Hepatic stellate cell (primary cell): Measurements from ENCODE around the gene SETD1A.

Experiments used
- DNase-seq: peaks from one replicate; pipeline ENCODE4 v3.0.0; 2011; ENCODE audit warnings: low spot score

Gene SETD1A

DNA sequence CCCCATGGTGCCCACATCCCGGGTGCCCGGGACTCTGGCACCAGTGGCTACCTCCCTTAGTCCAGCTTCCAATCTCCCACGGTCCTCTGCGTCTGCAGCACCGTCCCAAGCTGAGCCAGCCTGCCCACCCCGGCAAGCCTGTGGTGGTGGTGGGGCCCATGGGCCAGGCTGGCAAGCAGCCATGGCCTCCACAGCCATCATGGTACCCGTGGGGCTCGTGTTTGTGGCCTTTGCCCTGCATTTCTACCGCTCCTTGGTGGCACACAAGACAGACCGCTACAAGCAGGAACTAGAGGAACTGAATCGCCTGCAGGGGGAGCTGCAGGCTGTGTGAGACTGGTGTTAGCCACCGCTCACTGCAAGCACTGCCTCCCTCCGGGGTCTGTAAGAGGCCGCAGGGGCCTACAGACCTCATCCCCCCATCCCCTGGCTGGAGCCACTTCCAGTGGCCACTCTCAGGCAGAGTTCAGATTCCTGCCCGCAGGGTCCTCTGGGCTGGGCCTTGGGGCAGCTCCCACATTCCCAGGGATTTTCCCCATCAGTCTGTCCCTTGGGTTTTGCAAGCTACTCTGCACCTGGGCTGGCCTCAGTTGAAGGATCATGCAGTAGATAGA, 3.9 kb upstream of the SETD1A start:
- peak; percentile 50 for DNase-seq

DNA sequence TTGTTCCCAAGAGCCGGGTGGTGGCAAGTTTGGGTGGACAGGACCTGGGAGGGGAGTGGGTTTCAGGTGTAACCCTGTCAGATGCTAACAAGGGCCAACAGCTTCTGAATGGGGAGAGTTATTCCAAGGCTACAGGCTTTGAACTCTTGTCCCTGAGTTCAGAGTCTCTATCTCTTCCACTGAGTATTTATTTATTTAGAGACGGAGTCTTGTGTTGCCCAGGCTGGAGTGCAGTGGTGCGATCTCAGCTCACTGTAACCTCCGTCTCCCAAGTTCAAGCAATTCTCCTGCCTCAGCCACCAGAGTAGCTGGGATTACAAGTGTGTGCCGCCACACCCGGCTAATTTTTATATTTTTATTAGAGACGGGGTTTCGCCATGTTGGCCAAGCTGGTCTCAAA, 2.6 kb upstream of the SETD1A start:
- DNase-seq: no peak

DNA sequence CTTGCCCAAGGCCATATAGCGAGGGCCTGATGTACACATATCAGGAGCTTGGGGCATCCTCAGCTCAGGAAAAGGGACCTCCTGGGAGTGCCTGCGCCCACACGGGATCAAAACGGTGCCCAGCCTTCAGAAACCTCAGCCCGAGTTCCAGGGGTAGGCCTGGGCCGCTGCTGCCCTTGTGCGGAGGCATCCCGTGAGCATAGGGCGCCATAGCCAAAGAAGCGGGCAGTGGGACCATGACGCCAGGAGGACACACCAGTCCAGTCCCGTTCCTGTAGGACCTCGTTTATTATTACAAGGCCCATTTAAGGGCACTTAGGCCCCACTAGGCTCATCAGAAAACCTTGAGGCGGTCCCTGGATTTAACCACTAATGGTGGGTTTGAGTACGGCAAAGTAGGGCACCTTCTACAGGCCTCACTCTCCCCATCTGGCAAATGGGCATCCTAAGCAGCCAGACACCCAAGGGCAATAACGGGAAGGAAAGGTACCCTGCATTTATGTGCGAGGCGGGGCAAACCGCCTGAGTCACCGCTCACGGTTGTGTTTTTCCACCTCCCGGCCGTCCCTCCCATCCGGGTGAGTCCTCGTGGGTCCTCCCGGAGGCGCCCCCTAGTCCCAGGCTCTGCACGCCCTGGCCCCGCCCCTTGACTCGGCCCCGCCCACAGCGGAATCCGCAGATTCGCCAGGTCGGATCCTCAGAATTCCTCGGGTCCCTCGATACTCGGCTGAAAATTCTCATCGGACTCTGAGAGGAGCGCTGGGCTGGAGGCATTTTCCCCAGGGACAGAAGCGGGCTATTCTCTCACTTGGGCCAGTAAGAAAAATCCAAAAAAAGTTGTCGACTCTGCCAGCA, 726 bp upstream of the SETD1A start:
- DNase-seq: peak; percentile 89

DNA sequence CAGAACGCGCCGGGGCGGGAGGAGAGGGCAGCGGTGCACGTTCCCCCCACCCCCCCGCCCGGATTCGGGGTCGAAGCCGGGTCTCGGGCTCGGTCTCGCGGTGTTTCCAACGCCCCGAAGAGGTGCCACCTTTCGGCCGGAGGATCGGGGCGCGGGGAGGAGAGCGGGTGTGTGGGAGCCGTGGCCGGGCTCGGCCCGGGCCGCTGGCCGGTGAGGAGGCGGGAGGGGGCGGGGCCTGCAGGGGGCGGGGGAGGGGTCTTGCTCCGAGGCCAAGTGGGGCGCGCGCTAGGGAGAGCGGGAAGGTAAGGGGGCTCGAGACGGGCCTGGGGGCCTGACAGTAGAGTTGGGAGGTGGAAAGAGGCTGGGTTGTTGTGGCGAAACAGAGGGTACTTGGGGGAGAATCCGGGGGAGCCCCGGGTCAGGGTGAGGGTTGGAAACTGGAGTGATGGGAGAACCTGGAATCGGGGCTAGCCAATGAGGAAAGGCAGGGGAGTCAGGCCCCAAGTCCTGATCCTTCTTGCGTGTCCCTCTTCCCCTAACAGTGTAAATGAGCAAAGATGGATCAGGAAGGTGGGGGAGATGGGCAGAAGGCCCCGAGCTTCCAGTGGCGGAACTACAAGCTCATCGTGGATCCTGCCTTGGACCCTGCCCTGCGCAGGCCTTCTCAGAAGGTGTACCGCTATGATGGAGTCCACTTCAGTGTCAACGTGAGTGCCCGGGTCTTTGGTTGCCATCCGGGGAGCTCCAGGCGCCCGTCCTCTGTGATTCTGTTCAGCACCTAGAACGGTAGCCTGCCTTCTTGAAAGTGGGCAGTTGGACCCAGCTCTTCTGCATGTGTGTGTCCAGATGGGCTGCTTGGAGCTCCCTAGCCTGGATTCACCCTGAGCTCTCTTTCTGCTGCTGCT, 873 bp downstream of the SETD1A start:
- DNase-seq: peak; percentile 88

DNA sequence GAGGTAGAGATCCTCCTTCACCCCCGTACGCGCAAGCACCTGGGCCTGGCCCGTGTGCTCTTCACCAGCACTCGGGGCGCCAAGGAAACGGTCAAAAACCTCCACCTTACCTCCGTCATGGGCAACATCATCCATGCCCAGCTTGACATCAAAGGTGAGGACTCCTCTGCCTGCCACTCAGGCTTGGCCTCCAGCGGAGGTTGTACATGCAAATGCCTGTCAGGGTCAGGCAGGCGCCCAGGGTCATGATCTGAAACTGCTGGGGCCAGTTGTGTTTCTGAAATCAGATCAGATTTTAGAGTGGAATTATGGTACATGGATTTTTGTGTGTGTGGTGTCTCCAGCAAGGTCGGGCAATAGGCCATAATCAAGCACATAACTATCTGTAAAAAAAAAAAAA, 3.8 kb downstream of the SETD1A start:
- DNase-seq: no peak

DNA sequence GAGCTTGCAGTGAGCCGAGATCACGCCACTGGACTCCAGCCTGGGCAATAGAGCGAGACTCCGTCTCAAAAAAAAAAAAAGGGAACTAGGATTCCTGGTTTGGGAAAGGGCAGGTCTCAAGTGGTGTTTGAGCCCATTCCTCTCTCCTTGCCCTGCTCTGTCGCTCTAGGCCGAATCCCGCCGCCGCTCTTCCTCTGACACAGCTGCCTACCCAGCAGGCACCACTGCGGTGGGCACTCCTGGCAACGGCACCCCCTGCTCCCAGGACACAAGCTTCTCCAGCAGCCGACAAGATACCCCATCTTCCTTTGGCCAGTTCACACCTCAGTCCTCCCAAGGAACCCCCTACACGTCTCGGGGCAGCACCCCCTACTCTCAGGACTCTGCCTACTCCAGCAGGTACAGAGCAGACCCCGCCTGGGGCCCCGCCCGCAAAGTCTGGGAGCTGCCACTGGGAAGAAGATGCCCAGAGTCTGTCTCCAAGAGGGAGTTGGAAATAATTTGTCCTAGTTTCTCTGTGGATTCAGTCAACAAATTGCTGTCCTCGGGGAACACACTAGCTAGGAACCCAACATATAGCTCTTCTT, 6.5 kb downstream of the SETD1A start:
- no peak for DNase-seq

DNA sequence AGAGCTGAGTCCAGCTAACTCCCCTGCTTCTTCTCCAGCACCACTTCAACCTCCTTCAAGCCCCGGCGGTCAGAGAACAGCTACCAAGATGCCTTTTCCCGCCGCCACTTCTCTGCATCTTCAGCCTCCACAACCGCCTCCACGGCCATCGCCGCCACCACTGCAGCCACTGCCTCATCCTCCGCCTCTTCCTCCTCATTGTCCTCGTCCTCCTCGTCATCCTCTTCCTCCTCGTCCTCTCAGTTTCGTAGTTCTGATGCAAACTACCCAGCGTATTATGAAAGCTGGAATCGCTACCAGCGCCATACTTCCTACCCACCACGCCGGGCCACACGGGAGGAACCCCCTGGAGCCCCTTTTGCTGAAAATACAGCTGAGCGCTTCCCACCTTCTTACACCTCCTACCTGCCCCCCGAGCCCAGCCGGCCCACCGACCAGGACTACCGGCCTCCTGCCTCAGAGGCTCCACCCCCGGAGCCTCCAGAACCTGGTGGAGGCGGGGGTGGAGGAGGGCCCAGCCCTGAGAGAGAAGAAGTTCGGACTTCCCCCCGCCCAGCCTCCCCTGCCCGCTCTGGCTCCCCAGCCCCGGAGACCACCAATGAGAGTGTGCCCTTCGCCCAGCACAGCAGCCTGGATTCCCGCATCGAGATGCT, 7.1 kb downstream of the SETD1A start:
- DNase-seq: no peak

DNA sequence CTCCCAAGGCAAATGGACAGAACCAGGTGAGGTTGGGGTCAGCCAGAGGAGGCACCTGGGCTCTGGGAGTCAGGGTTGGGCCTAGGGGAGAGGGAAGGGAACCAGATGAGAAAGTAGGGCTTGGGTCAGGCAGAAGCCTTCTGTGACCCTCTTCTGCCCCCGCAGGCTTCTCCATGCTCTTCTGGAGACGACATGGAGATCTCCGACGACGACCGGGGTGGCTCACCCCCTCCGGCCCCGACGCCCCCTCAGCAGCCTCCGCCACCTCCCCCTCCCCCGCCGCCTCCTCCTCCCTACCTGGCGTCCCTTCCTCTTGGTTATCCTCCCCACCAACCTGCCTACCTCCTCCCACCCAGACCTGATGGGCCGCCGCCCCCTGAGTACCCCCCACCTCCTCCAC, 7.9 kb downstream of the SETD1A start:
- no peak for DNase-seq

DNA sequence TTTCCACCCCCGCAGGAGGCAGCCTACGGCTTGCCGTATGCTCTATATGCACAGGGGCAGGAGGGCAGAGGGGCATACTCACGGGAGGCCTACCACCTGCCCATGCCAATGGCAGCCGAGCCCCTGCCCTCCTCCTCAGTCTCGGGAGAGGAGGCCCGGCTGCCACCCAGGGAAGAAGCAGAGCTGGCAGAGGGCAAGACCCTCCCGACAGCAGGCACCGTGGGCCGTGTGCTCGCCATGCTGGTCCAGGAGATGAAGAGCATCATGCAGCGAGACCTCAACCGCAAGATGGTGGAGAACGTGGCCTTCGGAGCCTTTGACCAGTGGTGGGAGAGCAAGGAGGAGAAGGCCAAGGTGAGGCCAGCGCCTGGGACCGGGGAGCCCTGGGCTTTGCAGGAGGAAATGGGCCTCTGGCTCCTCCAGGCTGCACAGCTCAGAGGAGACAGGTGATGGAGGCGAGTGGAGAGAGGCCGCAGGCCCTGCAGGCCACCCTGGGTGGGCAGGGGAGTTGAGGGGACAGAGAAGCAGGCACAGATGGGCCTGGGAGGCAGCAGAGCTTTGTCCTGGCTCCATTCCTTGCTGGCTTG, 8.6 kb downstream of the SETD1A start:
- no peak for DNase-seq

DNA sequence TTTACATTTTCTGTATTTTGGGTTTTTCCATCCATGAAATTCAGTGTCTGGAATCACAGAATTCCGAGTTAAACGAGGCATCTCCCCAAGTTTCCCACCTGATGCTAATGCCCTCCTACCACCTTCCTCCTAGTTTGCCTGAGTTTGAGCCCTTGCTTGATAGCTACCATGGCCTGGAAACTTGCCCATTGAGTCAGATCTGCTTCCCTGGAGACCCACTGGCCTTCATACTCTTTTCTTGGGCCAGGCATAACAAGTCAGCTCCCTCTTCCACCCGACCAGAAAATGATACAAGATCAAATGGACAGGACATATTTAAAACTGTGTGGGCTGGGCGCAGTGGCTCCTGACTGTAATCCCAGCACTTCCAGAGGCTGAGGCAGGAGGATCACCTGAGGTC, 10.2 kb downstream of the SETD1A start:
- no peak for DNase-seq

DNA sequence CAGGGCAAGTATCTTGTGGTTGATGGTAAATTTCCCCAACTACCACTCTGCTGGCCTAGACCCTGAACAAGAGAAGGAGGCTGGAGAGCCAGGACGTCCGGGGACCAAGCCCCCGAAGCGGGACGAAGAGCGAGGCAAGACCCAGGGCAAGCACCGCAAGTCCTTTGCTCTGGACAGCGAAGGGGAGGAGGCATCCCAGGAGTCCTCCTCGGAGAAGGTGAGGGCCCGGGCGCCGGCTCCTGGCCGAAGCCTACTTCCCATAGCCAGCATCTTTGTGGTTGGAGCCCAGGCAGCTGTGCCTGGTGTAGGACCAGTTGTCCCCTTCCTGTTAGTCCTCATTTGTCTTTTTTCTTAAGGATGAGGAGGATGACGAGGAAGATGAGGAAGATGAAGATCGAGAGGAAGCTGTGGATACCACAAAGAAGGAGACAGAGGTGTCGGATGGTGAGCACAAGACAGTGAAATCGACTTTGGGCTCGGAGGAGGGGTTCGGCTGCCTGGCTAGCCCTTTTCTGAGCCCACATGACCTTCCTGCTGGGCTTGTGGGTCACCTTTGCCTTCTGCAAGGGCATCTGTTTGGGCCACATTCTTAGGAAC, 11.8 kb downstream of the SETD1A start:
- no peak for DNase-seq

DNA sequence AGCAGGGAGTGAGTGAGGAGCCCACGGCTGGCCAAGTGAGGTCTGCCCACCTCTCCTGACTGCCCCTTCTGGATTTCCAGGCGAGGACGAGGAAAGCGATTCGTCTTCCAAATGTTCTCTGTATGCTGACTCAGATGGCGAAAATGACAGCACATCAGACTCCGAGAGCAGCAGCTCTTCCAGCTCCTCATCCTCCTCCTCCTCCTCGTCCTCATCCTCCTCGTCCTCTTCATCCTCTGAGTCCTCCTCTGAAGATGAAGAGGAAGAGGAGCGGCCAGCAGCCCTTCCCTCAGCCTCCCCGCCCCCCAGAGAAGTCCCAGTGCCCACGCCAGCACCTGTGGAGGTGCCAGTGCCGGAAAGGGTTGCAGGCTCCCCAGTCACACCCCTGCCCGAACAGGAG, 13.7 kb downstream of the SETD1A start:
- no peak for DNase-seq

DNA sequence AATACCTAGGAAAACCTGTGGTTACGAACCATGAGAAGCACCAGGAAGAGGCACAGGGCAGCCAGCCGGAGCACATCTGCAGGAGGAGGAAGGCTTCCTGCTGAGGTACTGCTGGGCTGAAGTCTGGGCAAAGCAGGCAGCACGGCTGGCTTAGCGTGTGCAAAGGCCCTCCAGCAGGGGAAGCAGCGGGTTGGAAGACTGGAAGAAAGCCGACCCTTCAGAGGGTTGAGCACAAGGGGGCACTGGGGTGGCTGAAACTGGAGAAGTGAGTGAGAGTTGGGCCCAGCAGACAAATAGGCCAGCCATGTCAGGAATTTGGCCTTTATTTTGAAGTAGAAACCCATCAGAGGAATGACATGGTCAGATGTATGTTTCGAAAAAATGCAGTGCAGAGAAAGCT, 15.3 kb downstream of the SETD1A start:
- peak; percentile 41 for DNase-seq

DNA sequence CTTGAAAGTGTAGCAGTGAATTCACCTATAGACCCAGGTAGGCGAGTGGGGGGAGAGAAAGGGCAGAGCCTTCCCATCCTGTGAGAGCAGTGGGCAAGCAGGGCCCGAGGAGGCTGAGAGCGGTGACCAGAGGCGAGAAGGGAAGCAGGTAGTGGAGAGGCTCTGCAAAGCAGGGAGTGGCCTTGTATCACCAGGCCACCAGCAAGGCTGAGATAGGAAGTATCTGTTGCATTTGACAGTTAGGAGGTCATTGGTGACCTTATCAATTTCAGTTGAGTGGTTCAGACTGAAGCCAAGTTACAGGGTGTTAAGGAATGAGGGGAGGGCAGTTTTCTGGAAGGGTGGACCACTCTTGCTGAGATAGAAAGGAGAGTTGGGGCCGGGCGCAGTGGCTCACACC, 16.8 kb downstream of the SETD1A start:
- DNase-seq: no peak

DNA sequence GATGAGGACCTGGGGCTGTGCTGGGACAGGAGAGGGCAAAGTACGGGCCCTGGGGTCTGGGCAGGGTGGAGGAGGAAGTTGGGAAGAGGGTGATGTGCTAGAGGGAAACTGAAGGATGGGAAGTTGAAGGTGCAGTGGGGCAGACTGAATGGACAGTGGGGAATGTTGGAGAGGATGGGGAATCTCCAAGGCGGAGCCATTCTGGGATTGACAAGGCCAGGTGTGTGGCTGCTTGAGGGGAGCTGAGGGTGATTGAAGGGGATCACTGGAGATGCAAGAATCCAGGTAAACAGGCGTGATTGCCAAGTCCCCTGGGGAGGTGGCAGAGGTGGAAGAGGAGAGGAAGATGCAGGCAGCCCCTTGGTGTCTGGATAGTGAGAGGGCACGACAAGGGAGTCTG, 18.9 kb downstream of the SETD1A start:
- DNase-seq: no peak

DNA sequence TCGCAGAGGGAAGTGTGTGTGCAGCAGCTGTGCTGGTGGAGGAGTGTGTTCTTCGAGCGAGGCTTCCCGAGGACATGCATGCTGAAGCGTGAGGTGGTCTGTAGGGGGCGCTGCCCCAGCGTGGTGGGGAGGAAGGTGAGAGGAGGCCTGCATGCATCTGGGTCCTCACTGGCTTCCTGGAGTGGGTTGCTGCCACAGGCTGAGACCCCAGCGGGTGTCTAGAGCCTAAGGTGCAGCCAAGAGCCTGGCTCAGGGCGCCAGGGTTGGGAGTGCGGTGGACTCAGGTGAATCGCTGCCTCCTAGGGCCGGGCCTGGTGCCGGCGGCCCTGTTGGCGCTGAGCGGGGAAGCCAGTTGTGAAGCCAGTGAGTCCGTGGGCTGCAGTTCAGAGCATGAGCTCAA, 19.9 kb downstream of the SETD1A start:
- no peak for DNase-seq

DNA sequence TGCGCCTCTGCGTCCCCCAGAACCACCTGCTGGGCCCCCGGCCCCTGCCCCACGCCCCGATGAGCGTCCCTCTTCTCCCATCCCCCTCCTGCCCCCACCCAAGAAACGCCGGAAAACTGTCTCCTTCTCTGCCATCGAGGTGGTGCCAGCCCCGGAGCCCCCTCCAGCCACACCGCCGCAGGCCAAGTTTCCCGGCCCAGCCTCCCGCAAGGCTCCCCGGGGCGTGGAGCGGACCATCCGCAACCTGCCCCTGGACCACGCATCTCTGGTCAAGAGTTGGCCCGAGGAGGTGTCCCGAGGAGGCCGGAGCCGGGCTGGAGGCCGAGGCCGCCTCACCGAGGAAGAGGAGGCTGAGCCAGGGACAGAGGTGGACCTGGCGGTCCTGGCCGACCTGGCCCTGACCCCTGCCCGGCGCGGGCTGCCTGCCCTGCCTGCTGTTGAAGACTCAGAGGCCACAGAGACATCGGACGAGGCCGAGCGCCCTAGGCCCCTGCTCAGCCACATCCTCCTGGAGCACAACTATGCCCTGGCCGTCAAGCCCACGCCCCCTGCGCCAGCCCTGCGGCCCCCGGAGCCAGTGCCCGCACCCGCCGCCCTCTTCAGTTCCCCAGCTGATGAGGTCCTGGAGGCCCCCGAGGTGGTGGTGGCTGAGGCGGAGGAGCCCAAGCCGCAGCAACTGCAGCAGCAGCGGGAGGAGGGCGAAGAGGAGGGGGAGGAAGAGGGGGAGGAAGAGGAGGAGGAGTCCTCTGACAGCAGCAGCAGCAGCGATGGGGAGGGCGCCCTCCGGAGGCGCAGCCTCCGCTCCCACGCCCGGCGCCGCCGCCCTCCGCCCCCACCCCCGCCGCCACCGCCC, 21.8 kb downstream of the SETD1A start:
- DNase-seq: no peak

DNA sequence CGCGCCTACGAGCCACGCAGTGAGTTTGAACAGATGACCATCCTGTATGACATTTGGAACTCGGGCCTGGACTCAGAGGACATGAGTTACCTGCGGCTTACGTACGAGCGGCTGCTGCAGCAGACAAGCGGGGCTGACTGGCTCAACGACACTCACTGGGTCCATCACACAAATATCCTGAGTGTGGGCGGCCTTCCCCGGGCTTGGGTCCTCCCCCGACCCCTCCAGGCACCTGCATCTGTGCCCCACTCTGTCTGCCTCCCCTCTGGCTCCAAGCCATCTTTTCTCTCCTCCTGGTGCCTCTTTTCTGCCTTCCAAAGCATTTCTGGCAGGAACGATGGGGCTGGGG, 22.4 kb downstream of the SETD1A start:
- DNase-seq: no peak

DNA sequence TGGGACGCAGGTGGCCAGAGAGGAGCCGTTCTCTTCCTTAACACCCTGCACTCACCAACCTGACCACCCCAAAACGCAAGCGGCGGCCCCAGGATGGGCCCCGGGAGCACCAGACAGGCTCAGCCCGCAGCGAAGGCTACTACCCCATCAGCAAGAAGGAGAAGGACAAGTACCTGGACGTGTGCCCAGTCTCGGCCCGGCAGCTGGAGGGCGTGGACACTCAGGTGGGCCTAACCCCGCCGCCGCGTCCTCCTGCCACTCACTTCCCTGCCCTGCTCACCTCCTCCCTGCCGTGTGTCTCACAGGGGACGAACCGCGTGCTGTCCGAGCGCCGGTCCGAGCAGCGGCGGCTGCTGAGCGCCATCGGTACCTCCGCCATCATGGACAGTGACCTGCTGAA, 22.9 kb downstream of the SETD1A start:
- no peak for DNase-seq

DNA sequence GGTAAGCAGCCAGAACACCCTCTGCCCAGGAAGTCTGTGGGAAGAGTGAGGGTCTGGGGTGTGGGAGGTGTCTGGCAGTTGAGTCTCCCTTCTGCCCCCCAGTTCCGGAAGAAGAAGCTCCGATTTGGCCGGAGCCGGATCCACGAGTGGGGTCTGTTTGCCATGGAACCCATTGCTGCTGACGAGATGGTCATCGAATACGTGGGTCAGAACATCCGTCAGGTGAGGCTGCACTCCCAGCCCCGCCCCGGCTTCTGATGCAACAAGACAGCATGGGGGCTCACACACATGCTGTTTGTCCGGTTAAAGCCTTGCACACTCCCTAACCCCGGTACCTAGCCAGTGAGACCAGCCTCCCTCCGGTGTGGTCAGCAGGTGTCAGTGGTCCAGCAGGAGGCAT, 23.4 kb downstream of the SETD1A start:
- DNase-seq: no peak
